Measurements from ENCODE around the gene IMMT. TPM values are rescaled to one million over a fixed set of nuclear protein-coding genes. Genes with fewer than 3 reads are reported as not detected.

IMMT gene
- total and polyA plus RNA-seq, 9 of the 15 experiments (the other 6 are each of a cell fraction or from before 2014, with no cell fraction given), result 119 to 294 (median 140) TPM

DNA sequence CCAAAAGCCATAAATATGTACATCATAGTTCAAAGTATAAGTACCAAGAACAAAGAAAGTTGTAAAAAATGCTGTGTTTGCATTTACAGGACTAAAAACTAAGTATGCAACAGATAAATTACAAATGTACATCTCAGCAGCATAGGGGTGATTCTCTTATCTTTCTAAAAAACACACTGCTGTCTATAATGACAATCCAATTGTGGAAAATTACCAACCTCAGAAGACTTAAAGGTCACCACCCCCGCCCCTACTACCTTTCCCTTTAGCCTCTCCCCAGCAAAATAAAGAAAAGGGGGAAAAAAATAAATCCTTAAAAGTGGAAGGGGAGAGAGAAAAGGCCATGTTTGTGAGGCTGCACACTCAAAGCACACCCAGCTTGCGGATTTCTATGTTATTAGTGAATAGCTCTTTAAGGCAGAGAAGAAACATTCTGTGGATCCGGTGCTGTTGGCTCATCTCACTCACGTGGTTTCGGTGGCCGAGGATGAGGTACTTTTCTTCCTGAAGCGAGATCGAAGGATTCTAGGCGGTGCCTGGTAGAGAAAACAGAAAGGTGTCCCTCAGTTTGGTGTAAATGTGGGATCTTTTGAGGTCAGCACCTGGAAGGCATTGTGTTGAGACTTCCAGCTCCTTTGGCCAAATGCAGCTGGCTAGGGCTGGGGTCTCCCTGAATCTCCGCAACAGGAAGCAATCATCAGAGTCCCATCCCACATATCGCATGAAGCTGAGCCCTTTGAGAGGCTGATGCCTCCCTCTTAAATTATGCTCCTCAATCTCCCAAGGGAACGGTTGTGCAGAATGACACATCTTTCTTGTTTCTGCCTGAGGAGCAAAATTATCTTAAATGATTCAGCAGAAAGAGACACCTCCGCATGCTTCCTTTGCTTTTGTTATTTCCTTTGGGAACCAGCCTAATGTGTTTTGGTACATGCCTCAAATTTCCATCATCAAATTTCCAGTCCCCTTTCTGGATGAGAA lies 21.6 kb upstream of the IMMT start (continued):
- TF ChIP-seq ZBTB5 (IDR thresholded peaks at IDR 0.05) (no peak), JUND (IDR thresholded peaks at IDR 0.05; ENCODE audit: borderline replicate concordance, low read depth, low read length) (peak; percentile 71), JUND (tag; IDR thresholded peaks at IDR 0.05; ENCODE audit: borderline replicate concordance, low read depth, low read length) (no peak; the same call in 1 of the 3 replicates), IRF1 (CRISPR knock-in tag; IDR thresholded peaks at IDR 0.05; ENCODE audit: borderline replicate concordance) (no peak), ADNP (tag; IDR thresholded peaks at IDR 0.05) (no peak), E2F4 (CRISPR knock-in tag; IDR thresholded peaks at IDR 0.05; ENCODE audit: low read depth) (no peak), RBM22 (IDR thresholded peaks at IDR 0.05; ENCODE audit: low read depth, low read length, poor library complexity, severe bottlenecking) (no peak), BACH1 (tag; IDR thresholded peaks at IDR 0.05) (peak; percentile 59; the same call in 1 of the 2 replicates), ZNF174 (CRISPR knock-in tag; IDR thresholded peaks at IDR 0.05) (no peak), ZFP1 (CRISPR knock-in tag; IDR thresholded peaks at IDR 0.05) (no peak), IFI16 (CRISPR knock-in tag; IDR thresholded peaks at IDR 0.05) (no peak), CHCHD3 (CRISPR knock-in tag; IDR thresholded peaks at IDR 0.05) (no peak), ZBTB2 (IDR thresholded peaks at IDR 0.05) (no peak), TEAD4 (IDR thresholded peaks at IDR 0.05; ENCODE audit: low read length) (peak; percentile 88), TEAD4 (CRISPR knock-in tag; IDR thresholded peaks at IDR 0.05; ENCODE audit: borderline replicate concordance) (no peak), NCOA2 (IDR thresholded peaks at IDR 0.05; ENCODE audit: partially characterized antibody in 2 of 2) (no peak), NCOA4 (IDR thresholded peaks at IDR 0.05; ENCODE audit: partially characterized antibody) (no peak), ZNF134 (CRISPR knock-in tag; conservative IDR thresholded peaks at IDR 0.05) (no peak)
- TF ChIP-seq, protein P1, sequence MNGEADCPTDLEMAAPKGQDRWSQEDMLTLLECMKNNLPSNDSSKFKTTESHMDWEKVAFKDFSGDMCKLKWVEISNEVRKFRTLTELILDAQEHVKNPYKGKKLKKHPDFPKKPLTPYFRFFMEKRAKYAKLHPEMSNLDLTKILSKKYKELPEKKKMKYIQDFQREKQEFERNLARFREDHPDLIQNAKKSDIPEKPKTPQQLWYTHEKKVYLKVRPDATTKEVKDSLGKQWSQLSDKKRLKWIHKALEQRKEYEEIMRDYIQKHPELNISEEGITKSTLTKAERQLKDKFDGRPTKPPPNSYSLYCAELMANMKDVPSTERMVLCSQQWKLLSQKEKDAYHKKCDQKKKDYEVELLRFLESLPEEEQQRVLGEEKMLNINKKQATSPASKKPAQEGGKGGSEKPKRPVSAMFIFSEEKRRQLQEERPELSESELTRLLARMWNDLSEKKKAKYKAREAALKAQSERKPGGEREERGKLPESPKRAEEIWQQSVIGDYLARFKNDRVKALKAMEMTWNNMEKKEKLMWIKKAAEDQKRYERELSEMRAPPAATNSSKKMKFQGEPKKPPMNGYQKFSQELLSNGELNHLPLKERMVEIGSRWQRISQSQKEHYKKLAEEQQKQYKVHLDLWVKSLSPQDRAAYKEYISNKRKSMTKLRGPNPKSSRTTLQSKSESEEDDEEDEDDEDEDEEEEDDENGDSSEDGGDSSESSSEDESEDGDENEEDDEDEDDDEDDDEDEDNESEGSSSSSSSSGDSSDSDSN (IDR thresholded peaks at IDR 0.05; ENCODE audit: borderline replicate concordance in 1 of 2, low read depth in 2 of 2, low read length in 2 of 2), result no peak

Data from K562 (cell line).